Activated naive CD8-positive, alpha-beta T cell treated with anti-CD3 and anti-CD28 coated beads, Interleukin-2, amount 10 ng/mL, durations not matched to agents 7 days and 5 days (primary cell): Measurements from ENCODE around the gene NWD2. TPM values are rescaled to one million over a fixed set of nuclear protein-coding genes. Genes with fewer than 3 reads are reported as not detected.
"Not testable (repeated sequence)": the region's sequence is repeated elsewhere in the genome, so short reads cannot be mapped to it uniquely, and the experiment has no call there.

Experiments
- ATAC-seq: fragments of 150-1000 bp; cut with Tn5 transposase; one replicate; pipeline ENCODE4 v1.10.0; 2021; ENCODE audit warnings: low read depth, moderate library complexity
- POLR2A ChIA-PET: fragments of 350-600 bp; sonication (Branson Sonifier 250); formaldehyde crosslinking; loops from one replicate; lab custom pipeline; 2021; ENCODE audit warnings: antibody characterized with exemption; lab: Charles Lee
- DNase-seq: peaks from one replicate; pipeline ENCODE4 v3.0.0; 2021
- H3K27ac Mint-ChIP-seq: one replicate; pipeline ENCODE4 v1.8.0; 2022; ENCODE audit warnings: mild to moderate bottlenecking, mixed read lengths
- H3K27me3 Mint-ChIP-seq: one replicate; pipeline ENCODE4 v1.8.0; 2022; ENCODE audit warnings: mild to moderate bottlenecking, moderate library complexity, mixed read lengths
- H3K36me3 Mint-ChIP-seq: one replicate; pipeline ENCODE4 v1.8.0; 2021; ENCODE audit warnings: mild to moderate bottlenecking, mixed read lengths
- H3K4me1 Mint-ChIP-seq: one replicate; pipeline ENCODE4 v1.8.0; 2021; ENCODE audit warnings: mixed read lengths
- H3K4me3 Mint-ChIP-seq: one replicate; pipeline ENCODE4 v1.8.0; 2022; ENCODE audit warnings: mild to moderate bottlenecking, moderate library complexity, mixed read lengths
- H3K9me3 Mint-ChIP-seq: one replicate; pipeline ENCODE4 v1.8.0; 2021; ENCODE audit warnings: mixed read lengths
- total RNA-seq, 2 experiments: library from RNA; stranded (reverse); gene quantifications; one replicate each; pipeline ENCODE4 v1.2.3, GENCODE V29; 2021

The NWD2 gene
- total RNA-seq, 2 experiments from 2014 or later = not detected

GRCh38 chr4:37476691-37477090, 232.1 kb downstream of the NWD2 start:
- peaks cover 2% of the 10 kb centered on the region for H3K4me1 Mint-ChIP-seq
- ATAC-seq (no peak), DNase-seq (no peak)
- no peak overlapping the region for H3K27ac Mint-ChIP-seq
- H3K4me3 Mint-ChIP-seq = no peak overlapping the region
- H3K36me3 Mint-ChIP-seq = no peaks in the 10 kb centered on the region
- peaks cover 2% of the 10 kb centered on the region for H3K9me3 Mint-ChIP-seq
- H3K27me3 Mint-ChIP-seq = peaks cover 31% of the 10 kb centered on the region
- POLR2A ChIA-PET = no interaction called here

DNA sequence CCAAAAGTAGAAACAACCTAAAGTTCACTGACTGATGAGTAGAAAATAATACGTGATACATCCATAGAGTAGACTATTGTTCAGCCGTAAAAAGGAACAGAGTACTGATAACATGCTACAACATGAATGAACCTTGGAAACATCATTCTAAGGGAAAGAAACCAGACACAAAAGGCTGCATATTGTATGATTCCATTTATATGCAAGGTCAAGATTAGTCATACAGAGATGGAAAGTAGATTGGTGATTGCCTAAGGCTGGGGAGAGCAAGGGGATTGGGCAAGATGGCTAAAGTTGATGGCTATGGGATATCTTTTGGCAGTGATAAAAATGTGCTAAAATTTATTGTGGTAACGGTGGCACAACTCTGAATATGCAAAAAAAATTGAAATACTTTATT, 232.6 kb downstream of the NWD2 start:
- peaks cover 2% of the 10 kb centered on the region for H3K9me3 Mint-ChIP-seq
- H3K27ac Mint-ChIP-seq = no peak overlapping the region
- no peak overlapping the region for H3K4me3 Mint-ChIP-seq
- peaks cover 28% of the 10 kb centered on the region for H3K27me3 Mint-ChIP-seq
- ATAC-seq (no peak), DNase-seq (no peak)
- H3K36me3 Mint-ChIP-seq = no peaks in the 10 kb centered on the region
- POLR2A ChIA-PET = no interaction called here
- H3K4me1 Mint-ChIP-seq = peaks cover 2% of the 10 kb centered on the region

DNA sequence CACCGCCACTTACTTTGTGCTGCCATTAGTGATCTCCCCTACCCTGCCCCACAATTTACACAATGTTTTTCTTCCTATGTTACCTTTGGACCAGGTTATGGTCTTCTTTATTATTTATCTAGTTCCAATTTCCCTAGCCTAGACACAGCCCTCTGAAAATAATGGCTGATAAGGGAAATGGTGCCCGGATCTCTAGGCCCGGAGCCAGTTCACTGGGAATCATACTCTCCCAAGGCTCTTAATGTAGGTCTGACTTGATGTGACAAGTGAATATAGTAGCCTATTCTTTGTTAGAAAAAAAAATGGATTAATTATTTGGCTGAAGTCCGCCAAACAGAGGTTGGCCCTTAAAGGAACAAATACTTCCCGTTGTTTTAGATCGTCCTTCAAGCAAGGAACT, 233.6 kb downstream of the NWD2 start:
- Mint-ChIP-seq H3K4me3 (no peak overlapping the region), H3K9me3 (peaks cover 2% of the 10 kb centered on the region), H3K36me3 (no peaks in the 10 kb centered on the region), H3K27ac (no peak overlapping the region), H3K4me1 (peaks cover 2% of the 10 kb centered on the region), H3K27me3 (peaks cover 26% of the 10 kb centered on the region)
- no peak for ATAC-seq
- POLR2A ChIA-PET = no interaction called here
- no peak for DNase-seq

DNA sequence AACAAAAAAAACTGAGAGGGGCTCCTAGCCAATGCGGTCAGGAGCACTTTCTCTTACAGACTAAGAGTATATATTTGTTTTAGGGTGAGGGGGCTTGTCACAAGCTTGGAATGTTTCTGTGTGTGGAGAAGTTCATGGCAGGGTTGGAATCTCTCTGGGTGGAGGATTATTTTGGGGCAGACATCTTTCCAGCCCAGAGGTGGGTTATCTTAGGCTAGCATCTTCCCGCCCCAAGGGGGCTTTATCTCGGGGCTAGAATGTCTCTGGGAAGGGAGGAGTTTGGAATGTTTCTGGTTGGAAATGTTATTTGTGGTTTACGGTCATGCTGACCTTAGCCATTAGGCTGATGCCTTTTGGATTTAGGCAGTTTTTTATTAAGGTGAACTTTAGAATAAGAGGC, 236.0 kb downstream of the NWD2 start:
- Mint-ChIP-seq H3K36me3 (no peaks in the 10 kb centered on the region), H3K9me3 (peaks cover 2% of the 10 kb centered on the region), H3K27me3 (peaks cover 18% of the 10 kb centered on the region), H3K4me3 (no peak overlapping the region), H3K4me1 (peaks cover 2% of the 10 kb centered on the region), H3K27ac (no peak overlapping the region)
- POLR2A ChIA-PET = no interaction called here
- ATAC-seq = no peak
- no peak for DNase-seq

GRCh38 chr4:37481547-37482122, 237.1 kb downstream of the NWD2 start:
- ATAC-seq (no peak), DNase-seq (no peak)
- H3K27me3 Mint-ChIP-seq = peaks cover 13% of the 10 kb centered on the region
- H3K36me3 Mint-ChIP-seq = no peaks in the 10 kb centered on the region
- POLR2A ChIA-PET = no interaction called here
- H3K9me3 Mint-ChIP-seq = peaks cover 2% of the 10 kb centered on the region
- no peak overlapping the region for H3K4me3 Mint-ChIP-seq
- H3K27ac Mint-ChIP-seq = no peak overlapping the region
- peaks cover 2% of the 10 kb centered on the region for H3K4me1 Mint-ChIP-seq

GRCh38 chr4:37482236-37482913, 237.8 kb downstream of the NWD2 start:
- peaks cover 13% of the 10 kb centered on the region for H3K27me3 Mint-ChIP-seq
- no peaks in the 10 kb centered on the region for H3K36me3 Mint-ChIP-seq
- H3K9me3 Mint-ChIP-seq = peaks cover 2% of the 10 kb centered on the region
- H3K4me3 Mint-ChIP-seq = no peak overlapping the region
- H3K27ac Mint-ChIP-seq = no peak overlapping the region
- peaks cover 2% of the 10 kb centered on the region for H3K4me1 Mint-ChIP-seq
- DNase-seq (no peak), ATAC-seq (no peak)
- POLR2A ChIA-PET = no interaction called here

GRCh38 chr4:37483610-37484009, 239.1 kb downstream of the NWD2 start:
- Mint-ChIP-seq H3K27ac (no peak overlapping the region), H3K27me3 (peaks cover 13% of the 10 kb centered on the region), H3K4me1 (peaks cover 2% of the 10 kb centered on the region), H3K9me3 (peaks cover 2% of the 10 kb centered on the region), H3K36me3 (no peaks in the 10 kb centered on the region), H3K4me3 (no peak overlapping the region)
- POLR2A ChIA-PET = no interaction called here
- DNase-seq = no peak
- ATAC-seq = no peak

DNA sequence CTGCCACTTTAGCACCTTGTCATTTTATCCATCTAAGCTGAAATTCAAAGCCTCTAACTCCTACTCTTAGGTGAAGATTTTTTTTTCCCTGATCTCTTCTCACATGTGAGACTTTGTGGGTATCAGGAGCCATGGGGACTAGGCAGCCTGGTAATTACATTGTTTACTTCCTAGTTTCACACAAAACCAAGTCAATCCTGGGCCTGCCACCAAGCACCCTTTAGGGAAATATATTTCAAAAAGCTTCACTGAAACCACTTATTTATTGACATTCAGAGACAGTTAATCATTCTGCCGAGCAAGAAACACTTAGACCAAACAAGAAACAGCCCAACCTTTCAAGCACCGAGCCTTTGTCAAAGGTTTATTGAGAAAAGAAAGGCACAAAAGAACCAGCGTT, 241.6 kb downstream of the NWD2 start:
- no peaks in the 10 kb centered on the region for H3K36me3 Mint-ChIP-seq
- peaks cover 2% of the 10 kb centered on the region for H3K9me3 Mint-ChIP-seq
- DNase-seq (no peak), ATAC-seq (no peak)
- peaks cover 2% of the 10 kb centered on the region for H3K27me3 Mint-ChIP-seq
- no peak overlapping the region for H3K27ac Mint-ChIP-seq
- peaks cover 2% of the 10 kb centered on the region for H3K4me1 Mint-ChIP-seq
- no peak overlapping the region for H3K4me3 Mint-ChIP-seq
- POLR2A ChIA-PET = no interaction called here

DNA sequence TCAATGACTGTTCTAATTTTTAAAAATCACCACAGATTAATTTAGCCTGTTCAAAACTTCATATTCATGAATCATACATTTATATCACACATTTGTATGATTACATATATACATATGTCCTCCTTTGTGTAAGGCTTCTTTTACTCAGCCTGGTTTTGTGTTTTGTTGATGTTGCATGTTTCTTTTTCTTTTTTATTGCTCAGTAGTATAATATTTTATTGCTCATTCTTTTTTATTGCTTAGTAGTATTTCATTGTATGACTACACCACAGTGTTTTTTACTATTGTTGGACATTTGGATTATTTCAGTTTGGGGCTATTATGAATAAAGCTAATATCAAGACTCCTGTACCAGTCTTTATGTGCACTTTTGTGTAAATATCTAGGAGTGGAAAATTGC, 243.1 kb downstream of the NWD2 start:
- POLR2A ChIA-PET = no interaction called here
- DNase-seq (no peak), ATAC-seq (no peak)
- no peaks in the 10 kb centered on the region for H3K9me3 Mint-ChIP-seq
- H3K36me3 Mint-ChIP-seq = no peaks in the 10 kb centered on the region
- H3K27me3 Mint-ChIP-seq = no peaks in the 10 kb centered on the region
- H3K4me3 Mint-ChIP-seq = no peak overlapping the region
- H3K27ac Mint-ChIP-seq = no peak overlapping the region
- H3K4me1 Mint-ChIP-seq = no peaks in the 10 kb centered on the region

- Mint-ChIP-seq H3K27ac (no peak overlapping the region), H3K9me3 (no peaks in the 10 kb centered on the region), H3K36me3 (no peaks in the 10 kb centered on the region), H3K27me3 (no peaks in the 10 kb centered on the region), H3K4me1 (no peaks in the 10 kb centered on the region), H3K4me3 (no peak overlapping the region)
- no peak for ATAC-seq
- DNase-seq = no peak
- POLR2A ChIA-PET = no interaction called here
These were observed 245.2 kb downstream of the NWD2 start for GRCh38 chr4:37489697-37490096.

GRCh38 chr4:37490391-37491347, 246.1 kb downstream of the NWD2 start:
- DNase-seq (no peak), ATAC-seq (no peak)
- Mint-ChIP-seq H3K4me3 (no peak overlapping the region), H3K27ac (no peak overlapping the region), H3K9me3 (peaks cover 1% of the 10 kb centered on the region), H3K4me1 (no peaks in the 10 kb centered on the region), H3K36me3 (no peaks in the 10 kb centered on the region), H3K27me3 (no peaks in the 10 kb centered on the region)
- POLR2A ChIA-PET = no interaction called here

GRCh38 chr4:37495353-37495752, 250.8 kb downstream of the NWD2 start:
- H3K27me3 Mint-ChIP-seq, POLR2A ChIA-PET, H3K36me3 Mint-ChIP-seq, DNase-seq, H3K9me3 Mint-ChIP-seq, H3K27ac Mint-ChIP-seq, H3K4me3 Mint-ChIP-seq, H3K4me1 Mint-ChIP-seq, ATAC-seq: not testable (repeated sequence)
